HG02840 (cell line): ENCODE data around the gene GAB2.
"Not testable (repeated sequence)": the region's sequence is repeated elsewhere in the genome, so short reads cannot be mapped to it uniquely, and the experiment has no call there.

ENCODE experiments used
- ATAC-seq: cut with Tn5 transposase; IDR thresholded peaks from one replicate; pipeline ENCODE4 v1.9.1; 2021; ENCODE audit warnings: mild to moderate bottlenecking, moderate library complexity, moderate number of reproducible peaks; ENCODE audit not compliant: unreplicated experiment, low FRiP score

GAB2 gene

GRCh38 chr11:78417175-78417887 is at the start of gene GAB2:
GAB2 (minus strand) TSS chr11:78417820; CDS start chr11:78417720, 100 bp downstream.
- ATAC-seq, result peak; percentile 20

- ATAC-seq, result no peak
Measured at GRCh38 chr11:78467370-78467769, 49.8 kb upstream of the GAB2 start.

- ATAC-seq, result peak; percentile 97
Measured at GRCh38 chr11:78465169-78465942, 47.7 kb upstream of the GAB2 start.

GRCh38 chr11:78464787-78465168 is 47.2 kb upstream of the GAB2 start:
- ATAC-seq, result not testable (repeated sequence)

- no peak for ATAC-seq
Measured at GRCh38 chr11:78460471-78460870, 42.9 kb upstream of the GAB2 start.

DNA sequence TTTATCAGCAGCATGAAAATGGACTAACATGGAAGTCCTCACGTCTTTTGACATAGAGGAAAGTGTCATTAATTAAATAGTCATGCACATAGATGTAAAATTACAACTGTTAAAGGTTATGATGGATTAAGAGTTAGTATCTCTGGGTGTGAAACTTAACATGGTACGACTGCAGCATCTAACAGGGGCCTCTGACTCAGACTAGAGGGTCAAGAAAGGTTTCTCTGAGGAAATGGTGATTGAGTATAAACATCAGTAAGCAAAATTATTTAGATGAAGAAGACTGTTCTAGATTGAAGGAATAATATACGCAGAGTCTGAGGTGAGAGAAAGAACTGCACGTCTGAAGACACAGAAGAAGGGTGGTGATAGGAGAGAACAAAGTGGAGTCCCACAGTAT is 42.1 kb upstream of the GAB2 start:
- ATAC-seq, result no peak

DNA sequence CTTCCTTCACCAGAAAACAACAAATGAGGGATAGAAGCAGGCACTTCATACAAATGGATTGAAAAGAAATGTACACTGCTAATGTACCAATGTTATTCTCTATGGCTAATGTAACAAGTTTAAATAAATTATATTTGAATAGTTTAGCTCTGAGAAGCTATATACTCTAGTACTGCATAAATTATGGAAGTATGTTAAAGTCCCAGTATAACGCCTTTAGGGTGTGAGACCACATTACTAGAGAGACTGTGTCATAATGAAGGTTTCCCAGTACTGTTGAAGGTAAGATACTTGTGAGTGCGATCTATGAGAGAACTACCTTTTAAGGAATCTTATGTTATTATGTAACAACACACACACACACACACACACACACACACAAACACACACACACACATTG is 39.8 kb upstream of the GAB2 start:
- no peak for ATAC-seq

DNA sequence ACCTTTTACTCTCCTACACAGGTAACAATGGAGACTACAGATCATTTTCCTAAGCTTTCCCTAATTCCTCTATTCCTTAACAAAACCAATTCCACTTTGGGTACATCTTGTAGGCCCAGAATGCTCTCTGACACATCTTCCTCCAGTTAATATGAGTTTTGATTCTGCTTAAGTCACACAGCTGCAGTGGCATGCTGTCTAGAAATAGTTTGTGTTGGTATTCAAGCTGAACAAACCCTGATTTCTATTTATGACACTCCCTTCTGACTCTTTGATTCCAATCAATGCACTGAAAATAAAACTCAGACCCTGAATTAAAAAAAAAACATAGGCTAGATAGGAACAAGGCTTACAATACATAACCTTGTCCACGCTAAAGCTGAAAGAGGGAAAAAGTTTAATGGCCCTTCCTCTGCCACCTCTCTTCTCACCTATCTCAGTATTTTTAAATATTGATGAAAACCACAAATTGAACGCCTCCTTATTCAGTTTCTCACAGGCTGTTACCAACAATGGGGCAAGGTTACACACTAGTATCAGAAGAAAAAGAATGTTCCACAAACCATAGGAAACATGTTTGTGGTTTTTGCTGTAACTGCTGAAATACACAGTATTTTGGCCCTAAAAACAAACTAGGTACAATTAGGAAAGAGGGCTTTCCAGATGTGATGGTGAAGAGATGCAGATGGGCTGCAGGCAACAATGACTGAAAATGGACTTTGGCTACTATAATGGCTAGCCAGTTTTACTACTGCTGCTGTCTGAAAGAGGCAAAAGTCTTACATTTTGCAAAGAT is 35.7 kb upstream of the GAB2 start:
- ATAC-seq, result no peak

GRCh38 chr11:78451371-78452150 is 33.9 kb upstream of the GAB2 start:
- no peak for ATAC-seq

- no peak for ATAC-seq
Measured at GRCh38 chr11:78450866-78451265, 33.2 kb upstream of the GAB2 start.

- no peak for ATAC-seq
Measured at GRCh38 chr11:78449866-78450265, 32.2 kb upstream of the GAB2 start.

DNA sequence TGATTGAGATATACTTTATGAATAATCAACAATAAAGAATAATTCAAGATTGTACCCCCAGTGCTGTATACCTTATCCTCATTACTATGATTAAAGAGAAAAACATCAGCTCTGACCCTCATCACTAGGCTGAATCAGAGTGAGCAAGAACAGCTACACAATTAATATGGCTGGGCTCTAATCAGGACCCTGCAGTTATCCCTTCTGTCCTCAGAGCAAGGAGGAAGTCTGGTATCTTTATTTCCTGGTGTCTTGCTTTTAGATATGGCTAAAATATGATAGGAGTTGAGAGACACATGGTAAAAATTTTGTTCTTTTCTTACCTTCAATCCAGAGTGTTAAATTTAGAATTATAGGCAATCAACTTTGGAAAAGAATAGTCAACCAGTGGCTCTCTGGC is 28.6 kb upstream of the GAB2 start:
- ATAC-seq, result no peak

- no peak for ATAC-seq
Measured at GRCh38 chr11:78444726-78445125, 27.1 kb upstream of the GAB2 start.

DNA sequence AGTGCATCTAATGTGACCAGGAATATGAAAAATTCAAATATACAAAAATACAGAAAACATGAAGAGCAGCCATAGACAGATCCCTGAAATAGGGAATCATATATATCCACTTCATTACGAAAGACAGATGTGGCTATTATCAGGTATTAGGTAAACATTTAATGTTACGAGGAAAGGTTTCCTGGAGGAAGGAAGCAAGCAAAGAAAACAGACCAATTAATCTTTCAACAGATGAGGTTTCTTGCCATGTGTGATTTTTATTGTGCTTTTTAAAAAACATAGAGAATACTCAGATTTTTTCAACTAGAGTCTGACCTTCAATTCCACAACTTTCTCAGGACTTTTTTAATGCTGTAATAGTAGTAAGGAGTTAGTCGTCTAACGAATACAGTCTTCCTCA is 24.3 kb upstream of the GAB2 start:
- ATAC-seq, result no peak

DNA sequence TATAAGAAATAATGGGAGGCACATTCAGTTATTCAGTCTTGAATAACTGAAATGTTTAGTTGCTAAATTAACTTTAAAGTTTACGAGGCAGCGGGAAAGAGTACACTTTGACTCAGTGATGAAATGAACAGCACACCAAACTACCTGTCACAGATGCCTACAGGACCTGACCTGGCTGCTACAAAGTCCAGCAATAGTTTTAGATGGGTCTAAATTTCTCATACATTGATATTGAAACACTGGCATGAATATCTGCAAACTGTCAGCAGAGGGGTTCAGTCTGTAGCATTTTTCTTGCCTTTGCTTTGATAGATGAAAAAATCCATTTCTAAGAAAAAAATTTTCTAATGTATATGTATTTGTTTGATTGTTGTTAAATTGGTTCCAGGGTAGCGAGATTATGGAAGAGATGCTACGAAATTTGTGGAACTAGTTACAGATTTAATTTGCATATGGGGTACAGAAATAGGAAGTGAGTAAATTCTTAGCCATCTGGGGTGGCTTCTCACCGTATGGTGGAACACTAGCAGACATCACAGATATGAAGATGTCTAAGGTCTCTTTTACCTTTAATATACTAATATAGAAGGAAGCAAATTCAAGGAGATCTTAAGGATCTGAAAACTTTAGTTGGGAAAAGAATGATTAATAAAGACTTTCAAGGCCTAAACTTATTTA is 20.8 kb upstream of the GAB2 start:
- peak; percentile 86 for ATAC-seq

DNA sequence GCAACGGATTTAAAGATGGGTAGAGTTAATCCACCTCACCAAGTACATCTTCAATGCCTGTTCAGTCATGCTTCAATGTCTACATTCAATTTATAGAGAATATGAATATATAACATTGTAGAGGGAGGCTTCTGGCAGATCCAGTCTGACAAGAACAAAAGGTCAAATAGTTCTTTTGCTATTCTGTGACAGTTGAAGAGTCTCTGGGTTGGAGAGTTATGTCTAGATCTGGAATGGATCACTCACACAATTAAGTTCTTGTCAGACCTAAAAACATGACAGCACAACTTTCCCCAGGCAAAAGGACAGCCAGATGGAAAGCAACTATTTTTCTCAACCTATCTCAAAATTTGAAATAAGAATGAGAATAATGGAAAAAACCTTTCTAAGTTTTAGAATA is 15.3 kb upstream of the GAB2 start:
- no peak for ATAC-seq

DNA sequence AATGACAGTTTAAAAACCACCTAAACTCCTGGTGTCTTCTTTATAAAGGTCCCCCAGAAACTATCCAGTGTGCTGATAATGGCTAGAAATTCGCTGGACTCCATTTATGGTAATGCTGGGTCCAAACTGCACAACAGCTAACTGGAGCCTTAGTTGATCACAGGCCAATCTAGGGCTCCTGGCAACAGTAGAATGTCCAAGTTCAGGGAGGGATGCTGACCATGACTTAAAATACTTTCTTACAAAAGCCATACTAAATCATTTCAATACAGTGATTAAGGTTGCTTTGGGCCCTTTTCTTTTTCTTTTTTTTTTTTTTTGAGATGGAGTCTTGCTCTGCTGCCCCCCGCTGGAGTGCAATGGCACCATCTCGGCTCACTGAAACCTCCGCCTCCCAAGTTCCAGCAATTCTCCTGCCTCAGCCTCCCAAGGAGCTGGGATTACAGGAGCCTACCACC is 14.5 kb upstream of the GAB2 start:
- no peak for ATAC-seq

DNA sequence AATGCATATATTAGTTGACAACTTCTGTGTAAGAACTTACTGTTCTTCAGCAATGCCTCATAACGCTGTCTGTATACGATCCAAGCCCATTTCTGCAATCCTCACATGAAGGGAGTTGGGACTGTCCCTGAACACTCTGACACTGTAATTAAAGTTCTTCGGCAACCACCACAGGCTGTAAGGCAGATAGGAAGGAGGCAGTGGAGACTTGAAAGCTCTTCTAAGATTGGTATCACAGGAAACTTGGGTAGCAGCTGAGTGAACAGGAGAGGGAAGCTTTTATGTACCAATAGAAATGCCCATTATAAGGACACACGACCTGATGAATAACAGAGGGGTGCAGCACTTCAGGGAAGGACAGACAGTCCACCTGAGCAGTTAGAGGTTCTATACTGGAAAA is 12.0 kb upstream of the GAB2 start:
- no peak for ATAC-seq

DNA sequence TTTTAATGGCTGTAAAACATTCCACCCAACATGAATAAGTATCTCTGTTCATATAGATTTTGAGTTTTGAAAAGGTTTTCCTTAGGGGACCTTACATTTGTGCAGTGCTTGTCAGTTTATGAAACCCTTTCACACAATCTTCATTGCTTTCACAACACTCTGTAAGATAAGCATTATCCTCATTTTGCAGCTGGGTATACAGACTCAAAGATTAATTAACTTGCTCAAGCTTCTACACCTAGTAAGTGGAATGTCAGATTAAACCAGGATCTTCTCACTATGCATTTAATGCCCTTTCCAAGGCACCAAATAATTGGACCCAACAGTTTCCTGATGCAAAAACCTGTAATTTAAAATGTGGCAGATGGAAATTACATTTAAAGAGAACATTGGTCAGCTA is 11.6 kb upstream of the GAB2 start:
- no peak for ATAC-seq

GRCh38 chr11:78428773-78429172 is 11.2 kb upstream of the GAB2 start:
- ATAC-seq, result no peak
